Vagina (tissue), 2 donors: ENCODE results near the gene SFXN2. TPM values are rescaled to one million over a fixed set of nuclear protein-coding genes. Genes with fewer than 3 reads are reported as not detected.
A peak's percentile ranks its signal among the peaks of the same experiment; 100 is the strongest.

Experiments used
- DNase-seq, 2 donors: peaks; one replicate each; pipeline ENCODE4 v3.0.0-alpha.2; 2017; ENCODE audit errors: extremely low spot score in 2 of 2
- H3K27ac ChIP-seq: fragments of 200-600 bp; sonication (generic); one replicate; pipeline ENCODE4 v1.5.1; 2019
- H3K27me3 ChIP-seq: fragments of 200-600 bp; sonication (generic); one replicate; pipeline ENCODE4 v1.5.1; 2019
- H3K36me3 ChIP-seq, 2 donors: fragments of 200-600 bp; sonication (generic); one replicate each; pipeline ENCODE4 v1.5.1; 2017 to 2019
- H3K4me1 ChIP-seq: fragments of 200-600 bp; sonication (generic); one replicate; pipeline ENCODE4 v1.5.1; 2019
- H3K4me3 ChIP-seq, 2 donors: fragments of 200-600 bp; sonication (generic); 1 replicate in 1 of 2; 2 replicates in 1 of 2; pipeline ENCODE4 v1.5.1; 2016 to 2019
- H3K9me3 ChIP-seq: fragments of 200-600 bp; sonication (generic); one replicate; pipeline ENCODE4 v1.5.1; 2019
- CTCF ChIP-seq, 3 experiments: fragments of 450-650 bp in 2 of 3; fragments of 200-600 bp in 1 of 3; sonication (generic) in 1 of 3; IDR thresholded peaks; one replicate each; pipeline ENCODE4 v1.5.1; 2017 to 2019; ENCODE audit warnings: antibody characterized with exemption in 3 of 3, mild to moderate bottlenecking in 2 of 3, moderate library complexity in 2 of 3
- POLR2A ChIP-seq, 2 donors: fragments of 450-650 bp; IDR thresholded peaks; one replicate each; pipeline ENCODE4 v1.6.1; 2017; ENCODE audit warnings: antibody characterized with exemption in 2 of 2, mild to moderate bottlenecking in 2 of 2, moderate library complexity in 2 of 2
- POLR2AphosphoS5 ChIP-seq, 2 donors: sonication (generic); formaldehyde crosslinking; IDR thresholded peaks; one replicate each; pipeline ENCODE4 v1.9.0; 2017; ENCODE audit warnings: antibody characterized with exemption in 2 of 2, mild to moderate bottlenecking in 2 of 2, low read depth in 1 of 2; ENCODE audit not compliant: insufficient read depth in 1 of 2
- intact Hi-C: fragments of 100-400 bp; cut with DNase I; formaldehyde crosslinking; loops from one replicate; pipeline ENCODE4 v1.15.1; 2023
- total RNA-seq: library from RNA; depleted of rRNA; stranded (reverse); fragments of >200 nt; gene quantifications from one replicate; pipeline ENCODE4 v1.2.3, GENCODE V29; 2016

The SFXN2 gene
- total RNA-seq, 1 donor from 2014 or later: 6.4 TPM

- no peaks in the 10 kb centered on the region for H3K4me1 ChIP-seq
- no peak for DNase-seq
- intact Hi-C loops: loop anchor here (5.0 kb wide), 1 partner anchor 170 kb away; no protein-coding TSS in a partner anchor
- H3K27ac ChIP-seq: no peak overlapping the region
- no peak for TF ChIP-seq CTCF (IDR thresholded peaks at IDR 0.05)
- TF ChIP-seq POLR2AphosphoS5 (IDR thresholded peaks at IDR 0.05; ENCODE audit: insufficient read depth in 1 of 2, low read depth in 1 of 2): no peak
- no peaks in the 10 kb centered on the region for H3K9me3 ChIP-seq
- no peaks in the 10 kb centered on the region for H3K27me3 ChIP-seq
- peaks cover 0 to 14% of the 10 kb centered on the region in 2 donors for H3K36me3 ChIP-seq
- H3K4me3 ChIP-seq: no peak overlapping the region
These were observed 12.8 kb downstream of the SFXN2 start for GRCh38 chr10:102727037-102727818.

GRCh38 chr10:102729029-102730026 is 14.9 kb downstream of the SFXN2 start:
- intact Hi-C loops: loop anchor here (5.0 kb wide), 1 partner anchor 168 kb away; no protein-coding TSS in a partner anchor
- Histone ChIP-seq H3K27ac (no peak overlapping the region), H3K27me3 (no peaks in the 10 kb centered on the region), H3K36me3 (peaks cover 0 to 14% of the 10 kb centered on the region in 2 donors), H3K9me3 (no peaks in the 10 kb centered on the region), H3K4me1 (no peaks in the 10 kb centered on the region), H3K4me3 (no peak overlapping the region)
- TF ChIP-seq CTCF (IDR thresholded peaks at IDR 0.05): peak; percentile 85 to 92 (median 91)
- no peak for TF ChIP-seq POLR2A (IDR thresholded peaks at IDR 0.05)
- DNase-seq: no peak

GRCh38 chr10:102731222-102731800 is 16.9 kb downstream of the SFXN2 start:
- TF ChIP-seq POLR2A (IDR thresholded peaks at IDR 0.05) (no peak), CTCF (IDR thresholded peaks at IDR 0.05) (no peak), POLR2AphosphoS5 (IDR thresholded peaks at IDR 0.05; ENCODE audit: insufficient read depth in 1 of 2, low read depth in 1 of 2) (no peak)
- intact Hi-C loops: no loop called here
- H3K36me3 ChIP-seq: peaks cover 0 to 14% of the 10 kb centered on the region in 2 donors

GRCh38 chr10:102732661-102733060 is 18.2 kb downstream of the SFXN2 start:
- TF ChIP-seq POLR2AphosphoS5 (IDR thresholded peaks at IDR 0.05; ENCODE audit: insufficient read depth in 1 of 2, low read depth in 1 of 2) (no peak), CTCF (IDR thresholded peaks at IDR 0.05) (no peak), POLR2A (IDR thresholded peaks at IDR 0.05) (no peak)
- Histone ChIP-seq H3K9me3 (no peaks in the 10 kb centered on the region), H3K27me3 (no peaks in the 10 kb centered on the region), H3K36me3 (peaks cover 0 to under 1% of the 10 kb centered on the region in 2 donors), H3K27ac (no peak overlapping the region), H3K4me3 (no peak overlapping the region), H3K4me1 (no peaks in the 10 kb centered on the region)
- DNase-seq: no peak
- intact Hi-C loops: no loop called here

More at GRCh38 chr10:102731222-102731800, 16.9 kb downstream of the SFXN2 start:
- no peak overlapping the region for H3K4me3 ChIP-seq
- no peak for DNase-seq
- no peaks in the 10 kb centered on the region for H3K27me3 ChIP-seq
- H3K27ac ChIP-seq: no peak overlapping the region
- H3K4me1 ChIP-seq: no peaks in the 10 kb centered on the region
- H3K9me3 ChIP-seq: no peaks in the 10 kb centered on the region
